Measurements from ENCODE around the gene TXNDC11.

DNA sequence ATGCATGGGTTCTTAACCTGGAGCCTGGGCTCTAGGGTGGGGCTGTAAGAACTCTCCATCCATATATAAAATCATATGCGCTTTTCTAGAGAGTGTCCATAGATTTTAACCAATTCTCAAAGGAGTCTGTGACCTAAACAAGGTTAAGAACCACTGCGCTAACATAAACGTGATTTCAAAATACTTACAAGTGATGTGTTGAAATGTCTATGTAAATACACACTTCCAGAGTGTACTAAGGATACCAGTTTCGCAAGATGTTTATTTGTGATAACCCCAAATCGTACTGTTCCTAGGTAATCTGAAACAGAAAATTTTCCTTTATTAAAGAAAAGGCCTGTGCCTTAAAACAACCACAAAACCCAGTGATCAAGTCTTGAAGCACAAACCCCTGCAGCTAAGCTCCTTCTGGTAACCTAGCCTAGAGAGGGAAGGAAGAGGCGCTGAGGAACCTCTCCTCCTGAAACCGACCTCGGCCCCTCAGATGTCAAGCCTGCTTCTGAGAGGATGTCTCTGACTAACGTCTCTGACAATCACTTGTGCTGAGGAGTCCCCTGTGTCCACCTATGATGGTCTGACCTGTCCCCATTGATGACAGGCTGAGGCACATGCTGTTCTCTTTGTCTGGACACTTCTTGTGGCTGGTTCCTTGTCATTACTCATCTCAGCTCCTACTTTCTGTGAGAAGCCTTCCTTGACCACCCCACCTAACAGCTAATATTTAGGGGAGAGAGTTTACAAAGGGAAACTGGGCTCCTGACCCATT lies 42.2 kb downstream of the TXNDC11 start:
- TF ChIP-seq, protein P1, sequence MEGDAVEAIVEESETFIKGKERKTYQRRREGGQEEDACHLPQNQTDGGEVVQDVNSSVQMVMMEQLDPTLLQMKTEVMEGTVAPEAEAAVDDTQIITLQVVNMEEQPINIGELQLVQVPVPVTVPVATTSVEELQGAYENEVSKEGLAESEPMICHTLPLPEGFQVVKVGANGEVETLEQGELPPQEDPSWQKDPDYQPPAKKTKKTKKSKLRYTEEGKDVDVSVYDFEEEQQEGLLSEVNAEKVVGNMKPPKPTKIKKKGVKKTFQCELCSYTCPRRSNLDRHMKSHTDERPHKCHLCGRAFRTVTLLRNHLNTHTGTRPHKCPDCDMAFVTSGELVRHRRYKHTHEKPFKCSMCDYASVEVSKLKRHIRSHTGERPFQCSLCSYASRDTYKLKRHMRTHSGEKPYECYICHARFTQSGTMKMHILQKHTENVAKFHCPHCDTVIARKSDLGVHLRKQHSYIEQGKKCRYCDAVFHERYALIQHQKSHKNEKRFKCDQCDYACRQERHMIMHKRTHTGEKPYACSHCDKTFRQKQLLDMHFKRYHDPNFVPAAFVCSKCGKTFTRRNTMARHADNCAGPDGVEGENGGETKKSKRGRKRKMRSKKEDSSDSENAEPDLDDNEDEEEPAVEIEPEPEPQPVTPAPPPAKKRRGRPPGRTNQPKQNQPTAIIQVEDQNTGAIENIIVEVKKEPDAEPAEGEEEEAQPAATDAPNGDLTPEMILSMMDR (IDR thresholded peaks at IDR 0.05), result no peak
- TF ChIP-seq POLR2A (IDR thresholded peaks at IDR 0.05), result no peak

All from breast epithelium (tissue), 3 donors.